K562 (cell line): ENCODE measurements around the gene EBI3. TPM values are rescaled to one million over a fixed set of nuclear protein-coding genes. Genes with fewer than 3 reads are reported as not detected.
A peak's percentile ranks its signal among the peaks of the same experiment; 100 is the strongest.

Source experiments
- CBX1 ChIP-seq: sonication (generic); IDR thresholded peaks from 2 replicates; pipeline ENCODE4 v1.6.1; 2016; ENCODE audit warnings: antibody characterized with exemption, low read depth, mild to moderate bottlenecking
- MIER1 ChIP-seq: fragments of 450-650 bp; IDR thresholded peaks from 2 replicates; pipeline ENCODE4 v1.6.1; 2016; ENCODE audit warnings: antibody characterized with exemption, mild to moderate bottlenecking, low read depth
- MYBL2 ChIP-seq, 2 experiments: fragments of 450-650 bp in 1 of 2; sonication (generic) in 1 of 2; formaldehyde crosslinking in 1 of 2; IDR thresholded peaks; 2 replicates each; pipeline versions ENCODE4 v1.6.1 to v1.8.1; 2017 to 2022; ENCODE audit warnings: borderline replicate concordance in 1 of 2, inconsistent platforms in 1 of 2, low read depth in 1 of 2, mild to moderate bottlenecking in 1 of 2, missing genetic modification reagents in 1 of 2, moderate library complexity in 1 of 2
- NFRKB ChIP-seq: fragments of 450-650 bp; IDR thresholded peaks from 2 replicates; pipeline ENCODE4 v1.6.1; 2016; ENCODE audit warnings: low read depth
- RBM34 ChIP-seq: fragments of 200-400 bp; formaldehyde crosslinking; IDR thresholded peaks from 2 replicates; pipeline ENCODE4 v1.6.1; 2018; ENCODE audit warnings: low read length, borderline replicate concordance; ENCODE audit not compliant: insufficient read depth
- REST ChIP-seq, 2 experiments: fragments of 450-650 bp; formaldehyde crosslinking in 1 of 2; IDR thresholded peaks; 2 replicates each; pipeline versions ENCODE4 v1.4.0 to v1.6.1; 2014 to 2020; ENCODE audit warnings: mild to moderate bottlenecking in 2 of 2, borderline replicate concordance in 1 of 2, low read depth in 1 of 2
- RFX5 ChIP-seq: IDR thresholded peaks from 2 replicates; pipeline ENCODE4 v1.6.1; 2011; ENCODE audit warnings: low read depth, mild to moderate bottlenecking, improper control_type of control experiment, low read length
- RREB1 ChIP-seq: fragments of 250-450 bp; sonication (Bioruptor Pico); IDR thresholded peaks from 2 replicates; pipeline ENCODE4 v1.4.0; 2020
- TAF15 ChIP-seq: fragments of 200-400 bp; formaldehyde crosslinking; IDR thresholded peaks from 2 replicates; pipeline ENCODE4 v1.6.1; 2017; ENCODE audit warnings: mild to moderate bottlenecking, low read depth, low read length, moderate library complexity
- TRIM24 ChIP-seq, 2 experiments: fragments of 450-650 bp; IDR thresholded peaks; 2 replicates each; pipeline ENCODE4 v1.6.1; 2016
- ZNF239 ChIP-seq: fragments of 250-450 bp; sonication (Bioruptor Pico); IDR thresholded peaks from 2 replicates; pipeline ENCODE4 v1.4.0; 2020; ENCODE audit warnings: mild to moderate bottlenecking
- ZNF707 ChIP-seq: fragments of 250-450 bp; sonication (Bioruptor Pico); conservative IDR thresholded peaks from 2 replicates; pipeline ENCODE4 v1.8.0; 2022; ENCODE audit warnings: inconsistent platforms, mild to moderate bottlenecking, moderate library complexity
- polyA plus RNA-seq, 8 experiments: library from polyadenylated mRNA; depleted of rRNA in 4 of 8; stranded (reverse) in 5 of 8; unstranded in 3 of 8; fragments of >200 nt; fragmentation: Nextera tagmentation in 2 of 8; fragmentation: Illumina TruSeq in 1 of 8; extraction: Ambion mirVana in 2 of 8; extraction: Trizol in 1 of 8; gene quantifications; 2 replicates each; pipeline versions ENCODE4 v1.2.1 to v1.2.3, GENCODE V29; 2011 to 2014; ENCODE audit warnings: inconsistent platforms in 1 of 8, missing spikeins in 1 of 8
- total RNA-seq, 7 experiments: library from RNA; depleted of rRNA in 6 of 7; stranded (reverse); fragments of >200 nt in 6 of 7; fragmentation: Illumina TruSeq in 2 of 7; extraction: Trizol in 2 of 7; gene quantifications; 2 replicates each; pipeline versions ENCODE4 v1.2.1 to v1.2.3, GENCODE V29; 2011 to 2021; ENCODE audit warnings: low replicate concordance in 1 of 7

Gene EBI3
- total and polyA plus RNA-seq, 9 of the 15 experiments (the other 6 are each of a cell fraction or from before 2014, with no cell fraction given) = 0.08 to 0.35 (median 0.22) TPM; not detected in 6

GRCh38 chr19:4197625-4198466 lies 31.5 kb upstream of the EBI3 start (continued):
- no peak for TF ChIP-seq RREB1 (CRISPR knock-in tag)
- TF ChIP-seq MIER1 = no peak
- TF ChIP-seq CBX1 = no peak
- no peak for TF ChIP-seq TAF15
- TF ChIP-seq REST (IDR thresholded peaks at IDR 0.05; ENCODE audit: borderline replicate concordance) = no peak
- TF ChIP-seq REST (CRISPR knock-in tag; IDR thresholded peaks at IDR 0.05; ENCODE audit: low read depth) = no peak
- peak; percentile 90 for TF ChIP-seq NFRKB
- no peak for TF ChIP-seq RBM34
- no peak for TF ChIP-seq MYBL2 (IDR thresholded peaks at IDR 0.05; ENCODE audit: low read depth)
- no peak for TF ChIP-seq MYBL2 (CRISPR knock-in tag; IDR thresholded peaks at IDR 0.05; ENCODE audit: borderline replicate concordance)
- no peak for TF ChIP-seq ZNF707 (CRISPR knock-in tag)
- 0 out of 4 replicates have a peak, but pooled peaks of 1 of the 2 experiments have one; percentile 16 for TF ChIP-seq TRIM24 (IDR thresholded peaks at IDR 0.05)
- TF ChIP-seq RFX5 = no peak
- TF ChIP-seq ZNF239 (CRISPR knock-in tag) = no peak
